Measurements from ENCODE around the gene NSMCE4A.
"Not testable (repeated sequence)": the region's sequence is repeated elsewhere in the genome, so short reads cannot be mapped to it uniquely, and the experiment has no call there.

The NSMCE4A gene

DNA sequence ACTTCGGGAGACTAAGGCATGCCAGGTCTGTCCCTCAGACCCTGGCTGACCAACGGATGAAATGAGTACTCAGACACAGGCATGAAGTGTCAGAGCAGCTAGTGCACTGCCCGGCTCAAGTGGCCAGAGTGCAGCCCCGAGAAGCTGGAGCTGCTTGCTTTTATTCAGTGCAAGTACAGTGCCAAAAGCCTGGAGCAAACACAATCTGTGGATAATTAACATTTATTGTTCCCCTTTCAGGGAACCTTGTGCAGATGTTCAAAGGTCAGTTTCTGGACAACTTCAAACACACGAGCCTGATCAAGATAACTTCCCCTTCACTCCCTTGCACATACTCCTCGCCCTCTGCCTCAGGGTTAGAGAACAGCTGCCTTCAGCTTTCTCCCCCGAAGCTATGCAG, 39.3 kb downstream of the NSMCE4A start:
- no peak for DNase-seq (ENCODE audit: low read depth)

GRCh38 chr10:121930268-121931085, 44.5 kb downstream of the NSMCE4A start:
- not testable (repeated sequence) for DNase-seq (ENCODE audit: low read depth)

DNA sequence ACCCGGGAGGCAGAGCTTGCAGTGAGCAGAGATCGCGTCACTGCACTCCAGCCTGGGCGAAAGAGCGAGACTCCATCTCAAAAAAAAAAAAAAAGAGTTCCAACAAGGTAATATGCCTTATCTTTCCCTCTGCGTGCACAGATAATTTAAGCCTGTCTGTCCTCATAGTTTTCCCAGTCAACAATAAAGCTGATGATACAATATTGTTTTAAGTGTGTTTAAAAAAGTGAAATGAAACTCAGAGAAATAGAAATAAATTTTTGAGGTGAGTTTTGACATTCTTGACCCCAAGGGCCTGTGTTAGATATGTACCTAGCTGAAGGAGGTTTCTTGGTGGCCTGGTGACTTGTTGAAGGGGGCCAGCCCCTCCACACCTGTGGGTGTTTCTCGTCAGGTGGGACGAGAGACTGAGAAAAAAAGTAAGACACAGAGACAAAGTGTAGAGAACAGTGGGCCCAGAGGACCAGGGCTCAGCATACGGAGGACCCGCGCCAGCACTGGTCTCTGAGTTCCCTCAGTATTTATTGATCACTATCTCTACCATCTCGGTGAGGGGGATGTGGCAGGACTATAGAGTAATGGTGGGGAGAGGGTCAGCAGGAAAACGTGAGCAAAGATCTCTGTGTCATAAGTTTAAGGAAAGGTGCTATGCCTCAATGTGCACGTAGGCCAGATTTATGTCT, 45.3 kb downstream of the NSMCE4A start:
- not testable (repeated sequence) for DNase-seq (ENCODE audit: low read depth)

- no peak for DNase-seq (ENCODE audit: low read depth)
Measured at GRCh38 chr10:121928528-121928884, 46.5 kb downstream of the NSMCE4A start.

DNA sequence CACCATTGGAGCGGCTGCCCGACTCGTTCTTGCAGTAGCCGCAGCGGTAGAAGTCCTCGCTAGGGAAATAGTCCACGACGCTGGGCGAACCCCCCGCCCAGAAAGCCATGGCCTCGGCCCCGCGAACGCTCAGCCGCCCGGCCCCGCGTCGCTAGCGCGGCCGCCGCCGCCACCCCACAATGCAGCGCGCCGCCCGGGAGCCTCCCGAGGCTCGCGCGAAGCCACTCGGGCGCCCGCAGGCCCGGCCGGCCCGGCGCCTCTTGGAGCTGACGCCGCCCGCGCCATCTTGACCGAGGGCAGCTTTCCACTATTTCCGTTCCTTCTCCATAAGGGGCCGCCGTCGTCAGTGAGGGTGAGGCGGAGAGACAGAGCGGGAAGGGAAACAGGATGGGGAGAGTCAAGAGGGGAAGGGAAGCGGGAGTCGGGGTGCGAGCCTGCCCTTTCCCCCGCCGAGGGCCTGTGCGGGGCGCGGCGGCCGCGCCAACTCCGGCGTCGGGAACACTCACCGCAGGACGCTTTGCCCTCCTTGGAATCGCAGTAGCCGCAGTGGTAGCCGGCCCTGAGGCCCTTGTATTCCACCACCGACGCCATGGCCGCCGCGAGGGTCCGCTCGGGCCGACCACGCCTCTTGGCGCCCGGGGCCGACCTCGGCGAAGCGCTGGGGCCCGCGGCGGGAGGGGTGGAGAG, 47.0 kb downstream of the NSMCE4A start, which contains the start of gene ATE1:
Gene ATE1 (minus strand): TSS at position 191 of the 687 bp plus-strand sequence. CDS start 82 bp downstream, at position 109.
- peak; percentile 59 for DNase-seq (ENCODE audit: low read depth)

GRCh38 chr10:121927318-121927840, 47.6 kb downstream of the NSMCE4A start:
- no peak for DNase-seq (ENCODE audit: low read depth)

- DNase-seq (ENCODE audit: low read depth) = no peak
Measured at GRCh38 chr10:121926671-121927317, 48.2 kb downstream of the NSMCE4A start.

DNA sequence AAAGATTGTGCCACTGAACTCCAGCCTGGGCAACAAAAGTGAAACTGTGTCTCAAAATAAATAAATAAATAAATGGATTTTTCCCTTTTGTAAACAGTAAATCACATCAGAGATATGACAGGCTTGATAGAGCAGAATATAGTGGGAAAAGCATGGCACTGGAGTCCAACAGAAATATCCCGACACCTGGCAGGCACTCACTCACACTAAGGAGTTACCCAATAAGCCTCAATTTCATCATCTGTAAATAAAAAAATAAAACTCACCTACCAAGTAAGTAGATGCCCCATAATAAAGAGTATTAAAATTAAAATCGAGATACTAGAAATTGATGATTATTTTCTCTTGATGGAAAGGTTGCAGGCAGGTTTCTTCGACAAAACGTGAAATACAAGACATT, 48.9 kb downstream of the NSMCE4A start:
- DNase-seq (ENCODE audit: low read depth) = no peak

- DNase-seq (ENCODE audit: low read depth) = no peak
Measured at GRCh38 chr10:121921238-121921931, 53.6 kb downstream of the NSMCE4A start.

DNA sequence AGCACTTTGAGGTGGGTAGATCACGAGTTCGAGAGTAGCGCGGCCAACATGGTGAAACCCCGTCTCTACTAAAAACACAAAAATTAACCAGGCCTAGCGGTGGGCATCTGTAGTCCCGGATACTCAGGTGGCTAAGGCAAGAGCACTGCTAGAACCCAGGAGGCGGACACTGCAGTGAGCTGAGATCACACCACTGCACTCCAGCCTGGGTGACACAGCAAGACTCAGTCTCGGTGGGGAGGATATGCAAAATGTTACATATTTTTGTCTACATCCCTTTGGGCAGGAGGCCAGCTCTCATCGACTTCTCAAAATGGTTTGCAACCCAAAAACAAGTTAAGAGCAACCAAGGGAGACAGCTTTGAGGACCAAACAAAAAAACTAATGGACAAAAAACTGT, 55.4 kb downstream of the NSMCE4A start:
- no peak for DNase-seq (ENCODE audit: low read depth)

DNA sequence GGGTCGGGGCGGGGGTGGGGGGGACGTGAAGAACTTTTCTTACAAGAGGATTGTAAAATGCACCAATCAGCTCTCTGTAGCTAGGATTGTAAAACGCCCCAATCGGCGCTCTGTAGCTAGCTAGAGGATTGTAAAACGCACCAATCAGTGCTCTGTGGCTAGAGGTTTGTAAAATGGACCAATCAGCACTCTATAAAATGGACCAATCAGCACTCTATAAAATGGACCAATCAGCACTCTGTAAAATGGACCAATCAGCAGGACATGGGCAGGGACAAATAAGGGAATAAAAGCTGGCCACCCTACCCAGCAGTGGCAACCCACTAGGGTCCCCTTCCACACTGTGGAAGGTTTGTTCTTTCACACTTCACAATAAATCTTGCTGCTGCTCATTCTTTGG, 56.2 kb downstream of the NSMCE4A start:
- DNase-seq (ENCODE audit: low read depth) = not testable (repeated sequence)

- DNase-seq (ENCODE audit: low read depth) = no peak
Measured at GRCh38 chr10:121914661-121915060, 60.4 kb downstream of the NSMCE4A start.

GRCh38 chr10:121911421-121911697, 63.7 kb downstream of the NSMCE4A start:
- DNase-seq (ENCODE audit: low read depth) = no peak

GRCh38 chr10:121910673-121911420, 64.2 kb downstream of the NSMCE4A start:
- DNase-seq (ENCODE audit: low read depth) = no peak
